HG03280 (cell line): ENCODE measurements around the gene EPB41L4A.
A peak's percentile ranks its signal among the peaks of the same experiment; 100 is the strongest.
"Not testable (repeated sequence)": the region's sequence is repeated elsewhere in the genome, so short reads cannot be mapped to it uniquely, and the experiment has no call there.

Experiments
- ATAC-seq: cut with Tn5 transposase; IDR thresholded peaks from one replicate; pipeline ENCODE4 v1.9.1; 2021; ENCODE audit warnings: mild to moderate bottlenecking, moderate library complexity; ENCODE audit not compliant: unreplicated experiment

The EPB41L4A gene

GRCh38 chr5:112401924-112402323, 17.2 kb downstream of the EPB41L4A start:
- no peak for ATAC-seq

DNA sequence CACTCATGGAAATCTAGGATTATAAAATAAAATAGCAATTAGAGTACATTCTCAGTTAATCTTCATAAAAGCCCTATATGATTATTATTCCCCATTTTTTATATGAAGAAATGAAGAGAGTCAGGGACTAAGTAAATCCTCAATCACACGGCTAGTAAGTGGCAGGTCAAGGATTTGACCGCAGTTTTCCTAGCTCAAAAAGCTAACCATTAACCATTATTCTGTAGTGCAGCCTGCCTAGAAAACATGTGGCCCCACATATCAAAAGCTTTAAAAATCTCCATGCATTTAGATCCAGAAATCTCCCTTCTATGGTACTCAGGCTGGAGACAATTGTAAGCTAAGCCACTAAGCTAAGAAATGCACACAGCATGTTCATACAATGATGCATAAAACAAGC, 21.4 kb downstream of the EPB41L4A start:
- no peak for ATAC-seq

DNA sequence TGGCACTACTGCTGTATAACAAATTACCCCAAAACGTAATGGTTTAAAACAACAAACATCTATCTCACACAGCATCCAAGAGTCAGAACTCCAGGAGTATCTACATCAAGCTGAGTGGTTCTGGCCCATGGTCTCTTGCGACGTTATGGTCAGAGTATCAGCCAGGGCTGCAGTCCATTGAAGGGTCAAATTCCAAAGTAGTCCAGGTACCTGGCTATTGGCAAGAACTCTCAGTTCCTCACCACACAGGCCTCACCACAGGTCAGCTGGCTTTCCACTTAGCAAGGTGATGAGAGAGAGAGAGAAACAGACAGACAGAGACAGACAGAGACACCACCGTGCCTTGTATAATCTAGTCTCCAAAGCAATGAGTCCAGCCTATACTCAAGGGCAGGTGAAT, 22.6 kb downstream of the EPB41L4A start:
- no peak for ATAC-seq

GRCh38 chr5:112395299-112395698, 23.8 kb downstream of the EPB41L4A start:
- ATAC-seq = not testable (repeated sequence)

DNA sequence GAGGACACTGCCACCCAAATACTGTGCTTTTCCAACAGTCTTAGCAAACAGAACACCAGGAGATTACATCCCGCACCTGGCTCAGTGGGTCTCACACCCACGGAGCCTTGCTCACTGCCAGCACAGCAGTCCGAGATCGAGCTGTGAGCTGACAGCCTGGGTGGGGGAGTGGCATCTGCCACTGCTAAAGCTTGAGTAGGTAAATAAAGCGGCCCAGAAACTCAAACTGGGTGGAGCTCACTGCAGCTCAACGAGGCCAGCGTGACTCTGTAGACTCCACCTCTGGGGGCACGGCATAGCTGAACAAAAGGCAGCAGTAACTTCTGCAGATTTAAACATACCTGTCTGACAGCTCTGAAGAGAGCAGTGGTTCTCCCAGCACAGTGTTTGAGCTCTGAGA, 28.8 kb downstream of the EPB41L4A start:
- no peak for ATAC-seq

GRCh38 chr5:112388739-112389138, 30.3 kb downstream of the EPB41L4A start:
- no peak for ATAC-seq

DNA sequence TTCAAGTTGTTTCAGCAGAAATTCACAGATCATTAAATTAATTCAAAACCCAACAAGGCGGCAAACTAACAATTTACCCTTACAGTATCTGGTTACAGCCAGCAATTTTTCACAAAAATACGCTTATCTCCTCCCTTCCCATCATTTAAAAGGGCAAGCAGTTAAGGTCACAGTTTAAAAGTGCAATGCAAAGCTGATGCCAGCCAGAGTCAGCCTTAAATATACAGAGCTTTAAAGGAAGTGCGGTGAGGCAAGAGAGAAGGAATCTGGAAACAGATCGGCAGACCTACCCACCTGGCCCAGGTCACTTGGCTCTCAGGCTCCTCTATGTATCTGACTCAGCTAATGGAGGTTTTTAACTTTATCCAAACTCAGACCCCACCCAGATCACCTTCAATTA, 31.0 kb downstream of the EPB41L4A start:
- no peak for ATAC-seq

GRCh38 chr5:112386766-112387165, 32.3 kb downstream of the EPB41L4A start:
- no peak for ATAC-seq

DNA sequence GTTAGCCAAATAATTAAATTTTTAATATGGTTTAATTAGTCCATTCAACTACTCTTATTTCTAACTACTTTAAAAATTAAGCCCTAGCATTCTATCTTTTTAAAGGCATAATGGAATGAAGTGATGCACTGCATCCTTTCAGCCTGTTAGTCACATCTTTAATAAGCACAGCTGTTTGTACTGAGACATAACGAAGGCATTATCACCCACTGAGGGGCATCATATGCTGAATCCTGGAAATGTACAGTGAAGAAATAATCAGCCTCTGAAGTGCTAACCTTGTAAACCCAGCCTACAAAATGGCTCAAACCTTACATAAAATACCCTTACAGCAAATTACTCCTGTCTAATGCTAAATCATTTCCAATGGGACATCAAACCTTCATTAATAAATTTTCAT, 33.1 kb downstream of the EPB41L4A start:
- ATAC-seq = no peak

- no peak for ATAC-seq
These were observed 33.5 kb downstream of the EPB41L4A start for GRCh38 chr5:112385566-112385965.

DNA sequence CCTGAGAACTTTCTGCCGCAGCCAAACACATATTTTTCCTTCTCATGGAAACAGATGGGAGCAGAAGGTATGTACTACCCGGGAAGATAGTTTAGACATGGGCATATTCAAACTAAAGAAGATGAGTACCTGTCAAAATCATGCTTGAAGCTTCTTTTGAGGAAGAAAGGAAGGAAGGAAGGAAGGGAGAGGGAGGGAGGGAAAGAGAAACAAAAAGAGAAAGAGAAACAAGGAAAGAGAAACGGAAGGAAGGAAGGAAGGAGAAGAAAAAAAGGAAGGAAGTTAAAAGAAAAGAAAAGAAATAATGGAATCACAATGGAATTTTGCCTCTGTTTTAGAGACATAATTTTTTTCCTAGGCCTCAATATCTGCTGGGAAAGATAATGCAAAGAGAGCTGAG, 34.6 kb downstream of the EPB41L4A start:
- no peak for ATAC-seq

DNA sequence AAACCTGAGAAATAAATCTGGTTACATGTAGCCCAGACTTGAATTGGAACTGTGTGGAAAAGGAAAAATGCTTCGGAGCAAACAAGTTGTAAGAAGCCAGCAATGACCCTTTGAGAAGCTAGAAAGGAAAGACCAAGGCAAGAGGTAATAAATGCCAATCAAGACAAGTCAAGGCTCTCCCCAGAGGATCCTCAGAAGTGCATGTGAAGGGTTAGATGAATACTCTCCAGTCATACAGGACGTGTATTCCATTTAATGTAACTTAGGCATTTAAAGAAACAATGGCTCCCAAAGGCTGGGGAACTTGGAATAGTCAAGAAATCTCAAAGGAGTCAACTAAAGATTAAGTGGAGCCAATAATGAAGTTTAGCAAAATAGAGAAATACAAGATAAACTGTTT, 36.2 kb downstream of the EPB41L4A start:
- no peak for ATAC-seq

GRCh38 chr5:112381521-112381920, 37.6 kb downstream of the EPB41L4A start:
- no peak for ATAC-seq

DNA sequence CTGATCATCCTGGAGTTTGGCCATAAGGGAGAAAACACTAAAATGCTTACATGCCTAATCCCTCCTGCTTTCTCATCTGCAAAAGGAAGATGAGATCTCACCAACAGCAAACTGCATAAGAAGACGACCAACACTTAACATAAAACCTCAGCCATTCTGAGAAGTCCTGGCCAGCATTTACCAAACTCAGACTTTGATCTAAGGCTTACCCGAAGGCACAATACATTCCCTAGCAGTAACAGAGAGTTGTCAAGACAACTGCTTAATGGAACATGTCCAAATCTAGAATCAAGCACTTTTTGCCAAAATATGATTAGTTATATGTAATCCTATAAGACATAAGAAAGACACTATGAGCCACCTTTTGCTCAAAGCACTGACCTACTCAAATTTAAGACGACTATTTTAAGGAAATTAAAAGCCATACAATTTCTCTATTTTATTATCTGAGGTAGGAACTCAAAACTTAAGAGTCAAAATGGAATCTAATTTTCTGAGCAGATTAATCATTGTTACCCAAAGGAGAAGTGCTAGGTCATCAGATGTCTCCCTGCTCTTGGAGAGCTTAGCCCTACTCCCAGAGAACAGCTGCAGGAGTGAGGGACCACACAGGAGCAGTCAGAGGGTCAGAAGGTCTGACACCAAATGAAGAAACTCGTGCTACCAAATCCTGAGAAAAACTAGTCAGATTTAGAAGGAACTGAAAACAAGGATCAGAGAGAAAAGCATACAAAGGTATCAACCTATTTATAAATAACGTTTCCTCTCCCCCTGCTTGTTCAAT, 39.3 kb downstream of the EPB41L4A start:
- ATAC-seq = no peak

DNA sequence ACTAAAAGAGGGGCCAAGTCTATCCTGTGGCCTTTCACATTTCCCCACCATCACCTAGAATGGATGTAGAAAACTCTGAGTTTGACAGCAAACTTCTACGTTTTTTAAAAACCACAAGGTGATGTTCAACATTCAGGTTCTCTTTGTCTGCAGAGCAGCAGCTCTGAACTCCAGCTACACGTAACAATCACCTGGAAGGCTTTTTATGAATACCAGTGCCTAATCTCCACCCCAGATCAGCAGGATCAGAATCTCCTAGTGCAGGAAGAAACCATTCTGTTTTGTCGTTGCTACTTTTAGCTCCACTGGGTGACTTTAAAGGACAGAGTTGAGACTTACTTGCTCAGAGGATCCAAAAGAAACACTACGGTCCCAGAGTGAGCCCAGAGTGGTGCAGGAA, 44.3 kb downstream of the EPB41L4A start:
- no peak for ATAC-seq

GRCh38 chr5:112374356-112374755, 44.7 kb downstream of the EPB41L4A start:
- no peak for ATAC-seq

- no peak for ATAC-seq
These were observed 45.2 kb downstream of the EPB41L4A start for GRCh38 chr5:112373885-112374284.

GRCh38 chr5:112372543-112372942, 46.5 kb downstream of the EPB41L4A start:
- no peak for ATAC-seq

DNA sequence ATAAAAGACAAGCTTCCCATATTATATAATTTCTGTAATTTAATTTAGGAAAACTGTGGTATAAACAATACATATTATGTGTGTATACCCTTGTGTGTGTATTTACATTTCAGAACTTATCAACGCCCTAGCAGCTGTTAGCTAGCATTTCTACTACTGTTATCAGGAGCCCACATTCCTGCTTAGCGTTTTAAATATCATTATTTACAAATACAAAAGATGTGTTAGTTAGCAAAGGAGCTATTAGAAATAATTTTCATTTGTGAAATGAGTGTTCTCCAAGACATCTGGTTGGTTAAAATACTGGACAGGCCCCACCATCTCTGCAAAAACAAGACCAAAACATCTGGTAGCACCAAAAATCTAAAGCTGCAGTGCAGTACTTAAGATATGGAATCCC, 48.0 kb downstream of the EPB41L4A start:
- ATAC-seq = no peak

DNA sequence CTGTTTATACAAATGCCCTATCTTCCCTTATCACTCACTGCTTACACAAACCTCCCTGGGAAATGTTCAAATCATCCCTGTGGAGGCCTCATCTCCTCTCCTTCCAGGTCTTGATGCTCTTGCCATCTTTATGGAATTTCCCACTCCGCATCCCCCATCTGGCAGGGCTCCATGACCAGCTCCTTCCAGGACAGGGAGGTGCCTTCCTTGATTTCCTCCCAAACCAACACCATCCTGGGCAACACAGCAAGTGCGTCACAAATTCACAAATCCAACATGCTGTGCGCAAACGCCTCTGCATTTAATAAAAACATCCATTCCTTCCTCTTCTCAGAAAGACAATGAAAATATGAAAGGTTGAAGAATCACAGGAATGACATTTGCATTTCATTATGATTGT, 51.7 kb downstream of the EPB41L4A start:
- ATAC-seq = no peak

- peak; percentile 79 for ATAC-seq
These were observed 52.1 kb downstream of the EPB41L4A start for GRCh38 chr5:112366987-112367386.

- ATAC-seq = not testable (repeated sequence)
These were observed 58.3 kb downstream of the EPB41L4A start for GRCh38 chr5:112360740-112361139.
